Measurements from ENCODE around the gene DPY30.
"Not testable (repeated sequence)": the region's sequence is repeated elsewhere in the genome, so short reads cannot be mapped to it uniquely, and the experiment has no call there.

The DPY30 gene

GRCh38 chr2:32039447-32040219, at the start of gene DPY30:
TSS of gene DPY30 (minus strand) at chr2:32039805. CDS start at chr2:32039456, 349 bp downstream.
- peak; percentile 95 for DNase-seq

- no peak for DNase-seq
Observed at GRCh38 chr2:32074134-32074506, 34.5 kb upstream of the DPY30 start.

GRCh38 chr2:32067549-32067948, 27.9 kb upstream of the DPY30 start:
- DNase-seq, result no peak

GRCh38 chr2:32064713-32065112, 25.1 kb upstream of the DPY30 start:
- no peak for DNase-seq

GRCh38 chr2:32064021-32064601, 24.5 kb upstream of the DPY30 start:
- DNase-seq, result peak; percentile 68

- DNase-seq, result peak; percentile 98
Observed at GRCh38 chr2:32063310-32064020, 23.9 kb upstream of the DPY30 start, which contains the start of gene SPAST. TSS of gene SPAST (plus strand) at chr2:32063556. CDS start at chr2:32063832, 276 bp downstream.

GRCh38 chr2:32061973-32062861, 22.6 kb upstream of the DPY30 start:
- DNase-seq, result peak; percentile 19

GRCh38 chr2:32061430-32061829, 21.8 kb upstream of the DPY30 start:
- no peak for DNase-seq

GRCh38 chr2:32060266-32060665, 20.7 kb upstream of the DPY30 start:
- DNase-seq, result no peak

- DNase-seq, result no peak
Observed at GRCh38 chr2:32058130-32058529, 18.5 kb upstream of the DPY30 start.

- DNase-seq, result not testable (repeated sequence)
Observed at GRCh38 chr2:32054583-32054982, 15.0 kb upstream of the DPY30 start.

- no peak for DNase-seq
Observed at GRCh38 chr2:32051836-32052439, 12.3 kb upstream of the DPY30 start.

- no peak for DNase-seq
Observed at GRCh38 chr2:32043561-32043960, 4.0 kb upstream of the DPY30 start.

- DNase-seq, result not testable (repeated sequence)
Observed at GRCh38 chr2:32034198-32034887, 5.3 kb downstream of the DPY30 start.

GRCh38 chr2:32018789-32019482, 20.7 kb downstream of the DPY30 start:
- DNase-seq, result not testable (repeated sequence)

- DNase-seq, result no peak
Observed at GRCh38 chr2:32012872-32013271, 26.7 kb downstream of the DPY30 start.

- DNase-seq, result peak; percentile 66
Observed at GRCh38 chr2:32011485-32011960, 28.1 kb downstream of the DPY30 start.

- peak; percentile 87 for DNase-seq
Observed at GRCh38 chr2:32010670-32011484, 28.7 kb downstream of the DPY30 start, which contains the start of gene MEMO1. TSS of gene MEMO1 (minus strand) at chr2:32011008. CDS start at chr2:32010247, 761 bp downstream.

GRCh38 chr2:32010280-32010669, 29.3 kb downstream of the DPY30 start:
- peak; percentile 53 for DNase-seq

Data from inflammatory macrophage treated with lipopolysaccharide for 4 hours (primary cell).